Esophagus squamous epithelium (tissue), 5 donors: Measurements from ENCODE around the gene TSR2. TPM values are rescaled to one million over a fixed set of nuclear protein-coding genes. Genes with fewer than 3 reads are reported as not detected.

Experiments
- DNase-seq: peaks from one replicate; lab custom pipeline; 2025; lab: John Stamatoyannopoulos, UW
- H3K27ac ChIP-seq, 4 donors: fragments of 200-600 bp; sonication (generic); one replicate each; pipeline ENCODE4 v1.5.1; 2016 to 2019; ENCODE audit warnings: mild to moderate bottlenecking in 1 of 4
- H3K27me3 ChIP-seq, 4 donors: fragments of 200-600 bp; sonication (generic); 1 replicate in 3 of 4; 2 replicates in 1 of 4; pipeline versions ENCODE4 v1.5.1 to v1.6.0; 2017 to 2021; ENCODE audit warnings: antibody characterized with exemption in 1 of 4
- H3K36me3 ChIP-seq, 3 donors: fragments of 200-600 bp; sonication (generic); one replicate each; pipeline ENCODE4 v1.5.1; 2016 to 2019
- H3K4me1 ChIP-seq, 3 donors: fragments of 200-600 bp; sonication (generic); one replicate each; pipeline ENCODE4 v1.5.1; 2017 to 2019
- H3K4me3 ChIP-seq, 4 donors: fragments of 200-600 bp; sonication (generic); 1 replicate in 3 of 4; 2 replicates in 1 of 4; pipeline ENCODE4 v1.5.1; 2016 to 2019; ENCODE audit warnings: mild to moderate bottlenecking in 2 of 4, moderate library complexity in 1 of 4
- H3K9me3 ChIP-seq, 3 donors: fragments of 200-600 bp; sonication (generic); one replicate each; pipeline ENCODE4 v1.5.1; 2016 to 2019
- POLR2A ChIP-seq, 4 donors: fragments of 450-650 bp; IDR thresholded peaks; one replicate each; pipeline ENCODE4 v1.6.1; 2017; ENCODE audit warnings: antibody characterized with exemption in 4 of 4, mild to moderate bottlenecking in 4 of 4, moderate library complexity in 3 of 4
- WGBS, 2 donors: methylation state at CpG; one replicate each; pipeline ENCODE4 v1.1.5; 2018; 5-methylcytosine and 5-hydroxymethylcytosine counted together
- intact Hi-C: fragments of 100-400 bp; cut with DNase I; formaldehyde crosslinking; loops from one replicate; pipeline ENCODE4 v1.15.0; 2022
- total RNA-seq, 4 donors: library from RNA; depleted of rRNA; stranded (reverse); fragments of >200 nt; gene quantifications; one replicate each; pipeline ENCODE4 v1.1.0, GENCODE V29; 2016
- TF ChIP-seq, protein P1 (sequence below), 6 experiments: fragments of 450-650 bp in 4 of 6; fragments of 200-600 bp in 2 of 6; sonication (generic) in 2 of 6; IDR thresholded peaks; one replicate each; pipeline ENCODE4 v1.5.1; 2016 to 2019; ENCODE audit warnings: antibody characterized with exemption in 6 of 6, mild to moderate bottlenecking in 4 of 6, moderate library complexity in 4 of 6
- donor health status: DM: yes; HTN: yes; CAD: no.

The TSR2 gene, protein sequence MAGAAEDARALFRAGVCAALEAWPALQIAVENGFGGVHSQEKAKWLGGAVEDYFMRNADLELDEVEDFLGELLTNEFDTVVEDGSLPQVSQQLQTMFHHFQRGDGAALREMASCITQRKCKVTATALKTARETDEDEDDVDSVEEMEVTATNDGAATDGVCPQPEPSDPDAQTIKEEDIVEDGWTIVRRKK
- total RNA-seq: 10 to 100 TPM; 10.7 to 19.8 (median 14.7) TPM

DNA sequence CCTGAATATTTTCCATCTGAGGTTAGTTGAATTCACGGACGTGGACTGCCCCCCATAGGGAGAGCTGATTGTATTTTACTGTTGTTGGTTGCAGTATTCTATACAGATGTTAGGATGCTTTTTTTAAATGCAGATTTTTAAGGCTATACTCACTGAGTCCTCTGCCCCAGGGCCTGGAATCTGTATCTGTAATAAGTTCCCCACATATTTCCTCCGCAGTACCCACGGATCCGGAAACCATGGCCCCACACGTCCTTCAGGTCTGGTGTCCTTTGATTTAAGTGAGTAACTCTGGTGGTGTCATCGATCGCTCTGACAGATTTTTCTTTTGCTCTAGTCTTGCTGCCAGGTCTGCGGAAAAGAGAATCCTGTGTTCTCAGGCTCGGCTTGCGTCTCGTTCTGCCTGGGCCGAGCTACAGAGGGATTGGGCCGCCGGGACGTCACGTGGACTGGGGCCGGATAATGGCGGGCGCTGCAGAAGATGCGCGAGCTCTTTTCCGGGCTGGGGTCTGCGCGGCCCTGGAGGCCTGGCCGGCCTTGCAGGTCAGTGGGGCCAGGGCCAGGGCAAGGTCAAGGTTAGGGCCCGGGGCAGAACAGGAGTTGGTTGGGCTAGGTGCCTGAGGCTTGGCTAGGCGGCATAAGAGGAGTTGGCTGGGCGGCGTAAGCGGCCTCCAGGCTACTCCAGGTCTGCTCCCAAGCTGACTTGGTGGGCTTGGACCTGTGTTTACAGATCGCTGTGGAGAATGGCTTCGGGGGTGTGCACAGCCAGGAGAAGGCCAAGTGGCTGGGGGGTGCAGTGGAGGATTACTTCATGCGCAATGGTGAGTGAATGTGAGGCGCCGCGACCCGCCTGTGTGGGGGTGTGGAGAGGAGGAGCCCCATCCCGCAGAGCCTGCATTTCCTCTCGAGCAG is at the start of gene TSR2:
TSR2 (plus strand) TSS at position 445 of the 912 bp plus-strand sequence; CDS start at position 463, 18 bp downstream.
- WGBS, 2 donors: 0 to 18% methylated on average over 4 to 8 of the region's 40 CpGs
- intact Hi-C loops: no loop called here
- peak within 1 kb of the TSS; percentile 51 to 76 (median 66) for H3K27ac ChIP-seq

DNA sequence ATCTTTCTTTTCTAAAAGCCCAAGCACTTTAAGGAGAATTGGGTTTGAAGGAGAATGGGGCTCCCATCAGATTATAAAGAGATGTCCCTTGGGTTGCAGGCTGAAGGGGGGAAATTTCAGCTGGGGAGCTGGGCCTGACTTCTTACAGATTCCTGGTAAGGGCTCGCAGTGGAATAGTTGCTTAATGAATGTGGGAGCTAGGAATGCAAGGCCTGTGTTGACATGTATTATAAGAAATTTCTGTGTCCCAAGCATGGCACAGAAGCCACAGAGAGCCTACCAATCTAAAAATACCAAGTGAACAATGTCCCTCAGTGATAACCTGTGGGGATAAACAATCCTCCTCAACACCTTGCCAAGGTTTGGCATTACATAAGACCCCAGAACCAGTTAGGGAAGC is 43.1 kb upstream of the TSR2 start:
- H3K4me1 ChIP-seq: no peaks in the 10 kb centered on the region
- no peaks in the 10 kb centered on the region for H3K9me3 ChIP-seq
- intact Hi-C loops: no loop called here
- H3K4me3 ChIP-seq: no peak overlapping the region
- no peaks in the 10 kb centered on the region for H3K36me3 ChIP-seq
- no peak for DNase-seq
- no peaks in the 10 kb centered on the region for H3K27me3 ChIP-seq
- TF ChIP-seq, protein P1, sequence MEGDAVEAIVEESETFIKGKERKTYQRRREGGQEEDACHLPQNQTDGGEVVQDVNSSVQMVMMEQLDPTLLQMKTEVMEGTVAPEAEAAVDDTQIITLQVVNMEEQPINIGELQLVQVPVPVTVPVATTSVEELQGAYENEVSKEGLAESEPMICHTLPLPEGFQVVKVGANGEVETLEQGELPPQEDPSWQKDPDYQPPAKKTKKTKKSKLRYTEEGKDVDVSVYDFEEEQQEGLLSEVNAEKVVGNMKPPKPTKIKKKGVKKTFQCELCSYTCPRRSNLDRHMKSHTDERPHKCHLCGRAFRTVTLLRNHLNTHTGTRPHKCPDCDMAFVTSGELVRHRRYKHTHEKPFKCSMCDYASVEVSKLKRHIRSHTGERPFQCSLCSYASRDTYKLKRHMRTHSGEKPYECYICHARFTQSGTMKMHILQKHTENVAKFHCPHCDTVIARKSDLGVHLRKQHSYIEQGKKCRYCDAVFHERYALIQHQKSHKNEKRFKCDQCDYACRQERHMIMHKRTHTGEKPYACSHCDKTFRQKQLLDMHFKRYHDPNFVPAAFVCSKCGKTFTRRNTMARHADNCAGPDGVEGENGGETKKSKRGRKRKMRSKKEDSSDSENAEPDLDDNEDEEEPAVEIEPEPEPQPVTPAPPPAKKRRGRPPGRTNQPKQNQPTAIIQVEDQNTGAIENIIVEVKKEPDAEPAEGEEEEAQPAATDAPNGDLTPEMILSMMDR (IDR thresholded peaks at IDR 0.05): no peak
- TF ChIP-seq POLR2A (IDR thresholded peaks at IDR 0.05): no peak
- H3K27ac ChIP-seq: no peak overlapping the region
- WGBS, 2 donors: 67% methylated on average over 1 of the region's 1 CpG; no CpG with 5 or more reads in 1 of the 2 donors

More for the DNA sequence above, at the start of gene TSR2:
- DNase-seq: peak; percentile 7
- Histone ChIP-seq H3K27me3 (no peaks in the 10 kb centered on the region), H3K4me3 (peak within 1 kb of the TSS; percentile 79 to 91 (median 80)), H3K9me3 (no peaks in the 10 kb centered on the region), H3K4me1 (peaks cover 4 to 19% (median 7%) of the 10 kb centered on the region in 3 donors), H3K36me3 (peaks cover 0 to 18% (median 0%) of the 10 kb centered on the region in 3 donors)
- TF ChIP-seq, protein P1 (IDR thresholded peaks at IDR 0.05): no peak
- TF ChIP-seq POLR2A (IDR thresholded peaks at IDR 0.05): peak in 1 of 4 donors; percentile 47

DNA sequence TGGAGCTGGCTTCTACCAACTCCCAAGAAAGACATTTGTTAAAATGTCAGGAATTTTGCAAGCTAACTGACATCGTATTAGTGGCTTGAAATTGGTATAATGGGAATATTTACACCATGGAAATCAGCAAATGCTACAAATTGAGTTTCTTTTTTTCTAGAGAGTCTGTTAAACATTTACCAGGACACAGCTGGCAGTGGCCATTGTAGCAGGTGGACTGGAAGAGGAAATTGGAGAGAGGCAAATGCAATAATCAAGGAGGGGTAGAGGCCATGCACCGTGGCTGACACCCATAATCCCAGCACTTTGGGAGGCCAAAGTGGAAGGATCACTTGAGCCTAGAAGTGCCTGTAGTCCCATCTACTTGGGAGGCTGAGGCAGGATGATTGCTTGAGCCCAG is 32.9 kb upstream of the TSR2 start:
- Histone ChIP-seq H3K4me1 (no peaks in the 10 kb centered on the region), H3K27ac (no peak overlapping the region), H3K36me3 (no peaks in the 10 kb centered on the region), H3K4me3 (no peak overlapping the region), H3K9me3 (no peaks in the 10 kb centered on the region), H3K27me3 (no peaks in the 10 kb centered on the region)
- no peak for DNase-seq
- WGBS, 2 donors: 32 to 65% methylated on average over 2 of the region's 2 CpGs
- TF ChIP-seq POLR2A (IDR thresholded peaks at IDR 0.05): no peak
- TF ChIP-seq, protein P1 (IDR thresholded peaks at IDR 0.05): no peak
- intact Hi-C loops: no loop called here

DNA sequence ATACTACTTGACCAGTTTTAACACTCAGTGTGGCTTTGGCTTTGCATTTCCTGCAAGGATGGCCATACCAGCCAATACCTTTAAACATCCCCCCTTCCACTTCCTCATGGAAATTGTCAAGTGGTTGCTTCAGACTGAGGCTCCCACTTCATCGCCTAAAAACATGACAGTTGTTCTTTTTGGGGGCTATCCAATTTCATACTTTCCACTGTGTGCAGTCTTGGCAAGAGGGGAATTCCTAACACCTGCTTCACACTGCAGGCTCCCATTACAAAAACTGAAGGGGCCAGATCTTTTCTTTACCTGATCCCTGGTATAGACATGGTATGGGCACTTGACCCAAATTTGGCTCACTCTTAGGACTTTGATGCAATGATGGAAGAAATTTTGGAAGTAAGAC is 28.5 kb upstream of the TSR2 start:
- Histone ChIP-seq H3K4me3 (no peak overlapping the region), H3K27me3 (no peaks in the 10 kb centered on the region), H3K9me3 (no peaks in the 10 kb centered on the region), H3K27ac (no peak overlapping the region), H3K4me1 (no peaks in the 10 kb centered on the region), H3K36me3 (no peaks in the 10 kb centered on the region)
- no peak for TF ChIP-seq POLR2A (IDR thresholded peaks at IDR 0.05)
- TF ChIP-seq, protein P1 (IDR thresholded peaks at IDR 0.05): no peak
- WGBS, 2 donors: 61% methylated on average over 1 of the region's 1 CpG; no CpG with 5 or more reads in 1 of the 2 donors
- no peak for DNase-seq
- intact Hi-C loops: no loop called here

DNA sequence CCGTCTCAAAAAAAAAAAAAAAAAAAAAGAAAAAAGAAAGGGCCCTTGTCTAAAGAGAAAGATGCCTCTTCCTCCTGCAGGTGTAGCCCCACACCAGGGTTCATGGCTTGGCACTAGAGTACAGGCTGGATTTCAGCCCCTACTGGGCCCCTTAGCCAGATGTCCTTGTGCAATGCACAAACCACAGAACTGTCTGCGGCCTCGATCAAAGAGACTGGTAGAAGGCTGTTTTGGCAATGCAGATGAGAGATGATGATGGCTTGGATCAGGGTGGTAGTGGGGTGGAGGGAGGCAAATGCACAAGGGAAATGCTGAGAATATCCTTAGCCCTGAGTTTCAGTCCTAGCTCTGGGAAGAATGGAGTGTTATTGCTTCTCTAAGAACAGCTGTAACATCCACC is 26.5 kb upstream of the TSR2 start:
- 63 to 66% methylated on average over 2 to 3 of the region's 3 CpGs for WGBS, 2 donors
- no peak for DNase-seq
- Histone ChIP-seq H3K27me3 (no peaks in the 10 kb centered on the region), H3K4me3 (no peak overlapping the region), H3K9me3 (no peaks in the 10 kb centered on the region), H3K4me1 (no peaks in the 10 kb centered on the region), H3K36me3 (no peaks in the 10 kb centered on the region), H3K27ac (no peak overlapping the region)
- intact Hi-C loops: no loop called here
- no peak for TF ChIP-seq POLR2A (IDR thresholded peaks at IDR 0.05)
- TF ChIP-seq, protein P1 (IDR thresholded peaks at IDR 0.05): no peak
